Measurements from ENCODE around the gene DUSP9.

DNA sequence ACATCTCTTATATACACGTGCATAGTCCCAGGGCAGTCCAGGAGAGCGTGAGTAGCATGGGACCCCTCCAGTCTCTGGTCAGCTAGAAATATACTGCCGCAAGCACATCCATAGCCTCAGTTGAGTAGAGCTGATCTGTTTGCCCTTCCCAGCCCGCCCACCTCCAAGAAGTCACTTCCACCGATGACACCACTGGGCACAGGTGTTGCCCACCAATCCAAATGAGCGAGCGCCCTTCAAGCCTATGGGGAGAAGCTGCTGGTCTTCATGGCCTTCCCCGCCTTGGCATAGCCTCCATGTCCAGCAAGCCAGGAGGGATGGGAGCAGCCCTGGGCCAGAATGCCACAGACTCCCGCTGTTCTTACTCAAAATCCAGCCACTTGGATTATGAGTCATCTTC, 10.2 kb downstream of the DUSP9 start:
- TF ChIP-seq, protein P1, sequence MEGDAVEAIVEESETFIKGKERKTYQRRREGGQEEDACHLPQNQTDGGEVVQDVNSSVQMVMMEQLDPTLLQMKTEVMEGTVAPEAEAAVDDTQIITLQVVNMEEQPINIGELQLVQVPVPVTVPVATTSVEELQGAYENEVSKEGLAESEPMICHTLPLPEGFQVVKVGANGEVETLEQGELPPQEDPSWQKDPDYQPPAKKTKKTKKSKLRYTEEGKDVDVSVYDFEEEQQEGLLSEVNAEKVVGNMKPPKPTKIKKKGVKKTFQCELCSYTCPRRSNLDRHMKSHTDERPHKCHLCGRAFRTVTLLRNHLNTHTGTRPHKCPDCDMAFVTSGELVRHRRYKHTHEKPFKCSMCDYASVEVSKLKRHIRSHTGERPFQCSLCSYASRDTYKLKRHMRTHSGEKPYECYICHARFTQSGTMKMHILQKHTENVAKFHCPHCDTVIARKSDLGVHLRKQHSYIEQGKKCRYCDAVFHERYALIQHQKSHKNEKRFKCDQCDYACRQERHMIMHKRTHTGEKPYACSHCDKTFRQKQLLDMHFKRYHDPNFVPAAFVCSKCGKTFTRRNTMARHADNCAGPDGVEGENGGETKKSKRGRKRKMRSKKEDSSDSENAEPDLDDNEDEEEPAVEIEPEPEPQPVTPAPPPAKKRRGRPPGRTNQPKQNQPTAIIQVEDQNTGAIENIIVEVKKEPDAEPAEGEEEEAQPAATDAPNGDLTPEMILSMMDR (IDR thresholded peaks at IDR 0.05) = no peak
- TF ChIP-seq POLR2A (IDR thresholded peaks at IDR 0.05) = no peak
- no peak for TF ChIP-seq POLR2AphosphoS5 (IDR thresholded peaks at IDR 0.05; ENCODE audit: insufficient read depth in 1 of 2, low read depth in 1 of 2)
